IPS-18a (cell line): ENCODE results near the gene EBI3.
"Not testable (repeated sequence)": the region's sequence is repeated elsewhere in the genome, so short reads cannot be mapped to it uniquely, and the experiment has no call there.

Experiments
- H3K27ac ChIP-seq: one replicate; pipeline ENCODE4 v1.5.1; 2013; ENCODE audit warnings: low read length
- H3K27me3 ChIP-seq: one replicate; pipeline ENCODE4 v1.6.1; 2013; ENCODE audit warnings: mild to moderate bottlenecking, low read length; ENCODE audit not compliant: control insufficient read depth, insufficient read depth
- H3K36me3 ChIP-seq: one replicate; pipeline ENCODE4 v1.6.1; 2013; ENCODE audit warnings: low read depth, low read length; ENCODE audit not compliant: control insufficient read depth
- H3K4me1 ChIP-seq: one replicate; pipeline ENCODE4 v1.6.1; 2013; ENCODE audit warnings: low read depth, low read length; ENCODE audit not compliant: control insufficient read depth
- H3K4me3 ChIP-seq: one replicate; pipeline ENCODE4 v1.5.1; 2013; ENCODE audit warnings: low read length
- H3K9ac ChIP-seq: one replicate; pipeline ENCODE4 v1.6.1; 2013; ENCODE audit warnings: mild to moderate bottlenecking, low read length, moderate library complexity
- H3K9me3 ChIP-seq: one replicate; pipeline ENCODE4 v1.6.1; 2013; ENCODE audit warnings: low read depth, low read length; ENCODE audit not compliant: control insufficient read depth

The EBI3 gene

GRCh38 chr19:4228765-4229178 lies 551 bp upstream of the EBI3 start:
- Histone ChIP-seq H3K9me3 (no peaks in the 10 kb centered on the region), H3K4me3 (peak overlapping the region; percentile 5), H3K4me1 (peaks cover 4% of the 10 kb centered on the region), H3K36me3 (no peaks in the 10 kb centered on the region), H3K27ac (no peak overlapping the region), H3K27me3 (peaks cover 11% of the 10 kb centered on the region), H3K9ac (no peak overlapping the region)

- not testable (repeated sequence) for H3K9me3 ChIP-seq, H3K4me3 ChIP-seq, H3K9ac ChIP-seq, H3K4me1 ChIP-seq, H3K36me3 ChIP-seq, H3K27ac ChIP-seq
- peaks cover 11% of the 10 kb centered on the region for H3K27me3 ChIP-seq
These were observed 914 bp downstream of the EBI3 start for GRCh38 chr19:4230237-4230636.

- not testable (repeated sequence) for H3K27ac ChIP-seq, H3K4me1 ChIP-seq, H3K4me3 ChIP-seq, H3K36me3 ChIP-seq, H3K9me3 ChIP-seq, H3K9ac ChIP-seq
- H3K27me3 ChIP-seq: peaks cover 11% of the 10 kb centered on the region
These were observed 2.2 kb downstream of the EBI3 start for GRCh38 chr19:4231521-4231920.

GRCh38 chr19:4232139-4232538 lies 2.8 kb downstream of the EBI3 start:
- peaks cover 11% of the 10 kb centered on the region for H3K27me3 ChIP-seq
- not testable (repeated sequence) for H3K36me3 ChIP-seq, H3K27ac ChIP-seq, H3K9ac ChIP-seq, H3K9me3 ChIP-seq, H3K4me3 ChIP-seq, H3K4me1 ChIP-seq

- no peak overlapping the region for H3K4me3 ChIP-seq
- H3K27ac ChIP-seq: no peak overlapping the region
- H3K9ac ChIP-seq: no peak overlapping the region
- no peaks in the 10 kb centered on the region for H3K9me3 ChIP-seq
- H3K36me3 ChIP-seq: no peaks in the 10 kb centered on the region
- peaks cover 11% of the 10 kb centered on the region for H3K27me3 ChIP-seq
- peaks cover 4% of the 10 kb centered on the region for H3K4me1 ChIP-seq
These were observed 3.4 kb downstream of the EBI3 start for GRCh38 chr19:4232614-4233281.

- Histone ChIP-seq H3K4me3 (no peak overlapping the region), H3K4me1 (peaks cover 4% of the 10 kb centered on the region), H3K9me3 (no peaks in the 10 kb centered on the region), H3K27me3 (peaks cover 5% of the 10 kb centered on the region), H3K27ac (no peak overlapping the region), H3K36me3 (no peaks in the 10 kb centered on the region), H3K9ac (no peak overlapping the region)
These were observed 4.0 kb downstream of the EBI3 start for GRCh38 chr19:4233282-4233853.

- Histone ChIP-seq H3K9me3 (no peaks in the 10 kb centered on the region), H3K4me3 (no peak overlapping the region), H3K9ac (no peak overlapping the region), H3K36me3 (no peaks in the 10 kb centered on the region), H3K27ac (no peak overlapping the region), H3K4me1 (no peaks in the 10 kb centered on the region), H3K27me3 (no peaks in the 10 kb centered on the region)
These were observed 5.0 kb downstream of the EBI3 start for GRCh38 chr19:4234142-4234861.

GRCh38 chr19:4234862-4235201 lies 5.5 kb downstream of the EBI3 start:
- no peaks in the 10 kb centered on the region for H3K9me3 ChIP-seq
- H3K36me3 ChIP-seq: no peaks in the 10 kb centered on the region
- H3K4me1 ChIP-seq: no peaks in the 10 kb centered on the region
- no peak overlapping the region for H3K4me3 ChIP-seq
- H3K27ac ChIP-seq: no peak overlapping the region
- no peak overlapping the region for H3K9ac ChIP-seq
- H3K27me3 ChIP-seq: no peaks in the 10 kb centered on the region

GRCh38 chr19:4237510-4237909 lies 8.2 kb downstream of the EBI3 start:
- not testable (repeated sequence) for H3K9me3 ChIP-seq, H3K4me3 ChIP-seq, H3K4me1 ChIP-seq, H3K27ac ChIP-seq, H3K27me3 ChIP-seq, H3K36me3 ChIP-seq, H3K9ac ChIP-seq

- H3K4me3 ChIP-seq: no peak overlapping the region
- no peak overlapping the region for H3K27ac ChIP-seq
- no peaks in the 10 kb centered on the region for H3K4me1 ChIP-seq
- no peak overlapping the region for H3K9ac ChIP-seq
- H3K9me3 ChIP-seq: no peaks in the 10 kb centered on the region
- H3K27me3 ChIP-seq: no peaks in the 10 kb centered on the region
- H3K36me3 ChIP-seq: no peaks in the 10 kb centered on the region
These were observed 9.5 kb downstream of the EBI3 start for GRCh38 chr19:4238831-4239230.

- H3K9ac ChIP-seq: no peak overlapping the region
- no peak overlapping the region for H3K4me3 ChIP-seq
- no peaks in the 10 kb centered on the region for H3K36me3 ChIP-seq
- no peak overlapping the region for H3K27ac ChIP-seq
- H3K4me1 ChIP-seq: peaks cover 3% of the 10 kb centered on the region
- no peaks in the 10 kb centered on the region for H3K27me3 ChIP-seq
- no peaks in the 10 kb centered on the region for H3K9me3 ChIP-seq
These were observed 12.6 kb downstream of the EBI3 start for GRCh38 chr19:4241824-4242430.
